ENCODE results near the gene CAMK1D. TPM values are rescaled to one million over a fixed set of nuclear protein-coding genes. Genes with fewer than 3 reads are reported as not detected.

The CAMK1D gene
- polyA plus RNA-seq, 1 of the 3 experiments (the other 2 are of a cell fraction) = 4.1 TPM

DNA sequence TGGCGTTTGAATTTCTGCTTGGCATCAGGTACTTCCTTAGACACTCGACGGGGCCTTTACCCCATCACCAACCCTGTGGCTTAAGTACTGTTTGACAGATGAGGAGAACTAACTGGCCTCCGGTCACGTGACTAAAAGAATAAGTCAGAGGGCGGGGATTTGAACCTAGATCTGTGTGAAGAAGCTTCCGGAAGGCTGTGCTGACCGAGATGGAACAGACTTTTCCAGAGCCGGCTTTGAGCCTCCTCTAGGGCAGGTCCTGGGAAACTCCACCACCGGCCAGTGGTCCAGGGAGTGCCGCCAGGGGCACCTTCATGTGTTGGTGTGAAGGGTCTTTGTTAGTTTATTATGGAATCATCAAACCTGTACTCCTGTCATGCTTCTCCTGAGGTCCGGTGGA lies 26.9 kb downstream of the CAMK1D start:
- CTCF ChIA-PET = no interaction called here
- TF ChIP-seq SMC3 (IDR thresholded peaks at IDR 0.05; ENCODE audit: low read depth, low read length) = no peak
- no peak for TF ChIP-seq RAD21 (IDR thresholded peaks at IDR 0.05; ENCODE audit: low read length)
- no peak for TF ChIP-seq RFX5 (IDR thresholded peaks at IDR 0.05; ENCODE audit: low read length)
- TF ChIP-seq EZH2phosphoT487 (IDR thresholded peaks at IDR 0.05; ENCODE audit: borderline replicate concordance, low read depth) = no peak
- no peak for TF ChIP-seq POLR2AphosphoS5 (IDR thresholded peaks at IDR 0.05; ENCODE audit: low read depth, low read length)
- TF ChIP-seq, protein P1, sequence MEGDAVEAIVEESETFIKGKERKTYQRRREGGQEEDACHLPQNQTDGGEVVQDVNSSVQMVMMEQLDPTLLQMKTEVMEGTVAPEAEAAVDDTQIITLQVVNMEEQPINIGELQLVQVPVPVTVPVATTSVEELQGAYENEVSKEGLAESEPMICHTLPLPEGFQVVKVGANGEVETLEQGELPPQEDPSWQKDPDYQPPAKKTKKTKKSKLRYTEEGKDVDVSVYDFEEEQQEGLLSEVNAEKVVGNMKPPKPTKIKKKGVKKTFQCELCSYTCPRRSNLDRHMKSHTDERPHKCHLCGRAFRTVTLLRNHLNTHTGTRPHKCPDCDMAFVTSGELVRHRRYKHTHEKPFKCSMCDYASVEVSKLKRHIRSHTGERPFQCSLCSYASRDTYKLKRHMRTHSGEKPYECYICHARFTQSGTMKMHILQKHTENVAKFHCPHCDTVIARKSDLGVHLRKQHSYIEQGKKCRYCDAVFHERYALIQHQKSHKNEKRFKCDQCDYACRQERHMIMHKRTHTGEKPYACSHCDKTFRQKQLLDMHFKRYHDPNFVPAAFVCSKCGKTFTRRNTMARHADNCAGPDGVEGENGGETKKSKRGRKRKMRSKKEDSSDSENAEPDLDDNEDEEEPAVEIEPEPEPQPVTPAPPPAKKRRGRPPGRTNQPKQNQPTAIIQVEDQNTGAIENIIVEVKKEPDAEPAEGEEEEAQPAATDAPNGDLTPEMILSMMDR (IDR thresholded peaks at IDR 0.05) = no peak
- TF ChIP-seq, protein P2, sequence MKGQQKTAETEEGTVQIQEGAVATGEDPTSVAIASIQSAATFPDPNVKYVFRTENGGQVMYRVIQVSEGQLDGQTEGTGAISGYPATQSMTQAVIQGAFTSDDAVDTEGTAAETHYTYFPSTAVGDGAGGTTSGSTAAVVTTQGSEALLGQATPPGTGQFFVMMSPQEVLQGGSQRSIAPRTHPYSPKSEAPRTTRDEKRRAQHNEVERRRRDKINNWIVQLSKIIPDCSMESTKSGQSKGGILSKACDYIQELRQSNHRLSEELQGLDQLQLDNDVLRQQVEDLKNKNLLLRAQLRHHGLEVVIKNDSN (IDR thresholded peaks at IDR 0.05; ENCODE audit: borderline replicate concordance, low read depth) = no peak
- TF ChIP-seq ELF1 (IDR thresholded peaks at IDR 0.05) = no peak
- TF ChIP-seq YY1 (IDR thresholded peaks at IDR 0.05; ENCODE audit: low read depth) = no peak
- no peak for TF ChIP-seq FOXM1 (IDR thresholded peaks at IDR 0.05; ENCODE audit: low read depth)
- TF ChIP-seq FOSL2 (IDR thresholded peaks at IDR 0.05; ENCODE audit: borderline replicate concordance, low read depth) = no peak
- TF ChIP-seq, protein P3, sequence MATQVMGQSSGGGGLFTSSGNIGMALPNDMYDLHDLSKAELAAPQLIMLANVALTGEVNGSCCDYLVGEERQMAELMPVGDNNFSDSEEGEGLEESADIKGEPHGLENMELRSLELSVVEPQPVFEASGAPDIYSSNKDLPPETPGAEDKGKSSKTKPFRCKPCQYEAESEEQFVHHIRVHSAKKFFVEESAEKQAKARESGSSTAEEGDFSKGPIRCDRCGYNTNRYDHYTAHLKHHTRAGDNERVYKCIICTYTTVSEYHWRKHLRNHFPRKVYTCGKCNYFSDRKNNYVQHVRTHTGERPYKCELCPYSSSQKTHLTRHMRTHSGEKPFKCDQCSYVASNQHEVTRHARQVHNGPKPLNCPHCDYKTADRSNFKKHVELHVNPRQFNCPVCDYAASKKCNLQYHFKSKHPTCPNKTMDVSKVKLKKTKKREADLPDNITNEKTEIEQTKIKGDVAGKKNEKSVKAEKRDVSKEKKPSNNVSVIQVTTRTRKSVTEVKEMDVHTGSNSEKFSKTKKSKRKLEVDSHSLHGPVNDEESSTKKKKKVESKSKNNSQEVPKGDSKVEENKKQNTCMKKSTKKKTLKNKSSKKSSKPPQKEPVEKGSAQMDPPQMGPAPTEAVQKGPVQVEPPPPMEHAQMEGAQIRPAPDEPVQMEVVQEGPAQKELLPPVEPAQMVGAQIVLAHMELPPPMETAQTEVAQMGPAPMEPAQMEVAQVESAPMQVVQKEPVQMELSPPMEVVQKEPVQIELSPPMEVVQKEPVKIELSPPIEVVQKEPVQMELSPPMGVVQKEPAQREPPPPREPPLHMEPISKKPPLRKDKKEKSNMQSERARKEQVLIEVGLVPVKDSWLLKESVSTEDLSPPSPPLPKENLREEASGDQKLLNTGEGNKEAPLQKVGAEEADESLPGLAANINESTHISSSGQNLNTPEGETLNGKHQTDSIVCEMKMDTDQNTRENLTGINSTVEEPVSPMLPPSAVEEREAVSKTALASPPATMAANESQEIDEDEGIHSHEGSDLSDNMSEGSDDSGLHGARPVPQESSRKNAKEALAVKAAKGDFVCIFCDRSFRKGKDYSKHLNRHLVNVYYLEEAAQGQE (IDR thresholded peaks at IDR 0.05; ENCODE audit: low read depth, low read length) = no peak
- no peak for TF ChIP-seq RCOR1 (IDR thresholded peaks at IDR 0.05; ENCODE audit: low read length)
- TF ChIP-seq RXRA (IDR thresholded peaks at IDR 0.05; ENCODE audit: borderline replicate concordance, low read depth) = no peak
- no peak for TF ChIP-seq GATA2 (CRISPR knock-in tag; IDR thresholded peaks at IDR 0.05)
- TF ChIP-seq, protein P4, sequence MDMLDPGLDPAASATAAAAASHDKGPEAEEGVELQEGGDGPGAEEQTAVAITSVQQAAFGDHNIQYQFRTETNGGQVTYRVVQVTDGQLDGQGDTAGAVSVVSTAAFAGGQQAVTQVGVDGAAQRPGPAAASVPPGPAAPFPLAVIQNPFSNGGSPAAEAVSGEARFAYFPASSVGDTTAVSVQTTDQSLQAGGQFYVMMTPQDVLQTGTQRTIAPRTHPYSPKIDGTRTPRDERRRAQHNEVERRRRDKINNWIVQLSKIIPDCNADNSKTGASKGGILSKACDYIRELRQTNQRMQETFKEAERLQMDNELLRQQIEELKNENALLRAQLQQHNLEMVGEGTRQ (IDR thresholded peaks at IDR 0.05; ENCODE audit: borderline replicate concordance, low read depth, low read length) = no peak
- TF ChIP-seq, protein P5, sequence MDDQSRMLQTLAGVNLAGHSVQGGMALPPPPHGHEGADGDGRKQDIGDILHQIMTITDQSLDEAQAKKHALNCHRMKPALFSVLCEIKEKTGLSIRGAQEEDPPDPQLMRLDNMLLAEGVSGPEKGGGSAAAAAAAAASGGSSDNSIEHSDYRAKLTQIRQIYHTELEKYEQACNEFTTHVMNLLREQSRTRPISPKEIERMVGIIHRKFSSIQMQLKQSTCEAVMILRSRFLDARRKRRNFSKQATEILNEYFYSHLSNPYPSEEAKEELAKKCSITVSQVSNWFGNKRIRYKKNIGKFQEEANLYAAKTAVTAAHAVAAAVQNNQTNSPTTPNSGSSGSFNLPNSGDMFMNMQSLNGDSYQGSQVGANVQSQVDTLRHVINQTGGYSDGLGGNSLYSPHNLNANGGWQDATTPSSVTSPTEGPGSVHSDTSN (IDR thresholded peaks at IDR 0.05) = no peak
- TF ChIP-seq CHD2 (IDR thresholded peaks at IDR 0.05; ENCODE audit: low read length, partially characterized antibody) = no peak
- no peak overlapping the region for H2AFZ ChIP-seq (ENCODE audit: low read depth)
- DNase-seq = no peak
- no peak overlapping the region for H3K27ac ChIP-seq (ENCODE audit: low read depth in 2 of 2, low read length in 1 of 2)
- no peaks in the 10 kb centered on the region for H3K4me1 ChIP-seq (ENCODE audit: control insufficient read depth in 1 of 2, insufficient read depth in 2 of 2, low read depth in 1 of 2, low read length in 1 of 2)
- POLR2A ChIA-PET = no interaction called here
- no peaks in the 10 kb centered on the region for H4K20me1 ChIP-seq (ENCODE audit: insufficient read depth)
- H3K4me2 ChIP-seq = no peak overlapping the region
- H3K9me3 ChIP-seq = no peaks in the 10 kb centered on the region
- H3F3A ChIP-seq (replicated peaks; ENCODE audit: insufficient read depth) = no peaks in the 10 kb centered on the region
- H3K79me2 ChIP-seq (ENCODE audit: insufficient read depth) = no peaks in the 10 kb centered on the region
- no peaks in the 10 kb centered on the region for H3K9me2 ChIP-seq
- no peaks in the 10 kb centered on the region for H3K36me3 ChIP-seq (replicated peaks in 1 of 2; ENCODE audit: control insufficient read depth in 1 of 2, insufficient read depth in 2 of 2, low read length in 1 of 2)
- no peak overlapping the region for H3K9ac ChIP-seq
- no peak overlapping the region for H3K4me3 ChIP-seq (ENCODE audit: low read depth in 2 of 2, low read length in 1 of 2)
- H3K27me3 ChIP-seq (ENCODE audit: insufficient read depth) = no peaks in the 10 kb centered on the region
- WGBS (ENCODE audit: low lambda C conversion rate) = 94% methylated on average over 10 of the region's 12 CpGs

Measured in SK-N-SH (cell line).